ENCODE data around the gene TPP1.

DNA sequence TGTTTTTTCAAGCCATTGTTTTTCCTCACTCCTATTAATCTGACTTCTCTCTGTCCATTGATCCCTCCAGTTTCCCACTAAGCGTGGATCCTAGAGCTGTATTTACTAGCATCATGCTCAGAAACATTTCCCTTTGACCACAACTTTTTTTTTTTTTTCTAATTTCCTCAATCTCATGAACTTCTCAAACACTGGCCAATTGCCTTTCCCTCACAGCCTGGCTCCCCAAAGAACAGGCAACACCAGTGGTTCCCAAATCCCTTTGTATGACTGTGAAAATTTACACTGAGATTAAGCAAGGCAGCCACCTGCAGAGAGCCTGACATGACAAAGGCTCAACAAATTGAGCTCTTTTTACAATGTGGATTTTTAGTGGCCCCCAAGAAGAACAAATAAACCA is 1.4 kb upstream of the TPP1 start:
- TF ChIP-seq, protein P1, sequence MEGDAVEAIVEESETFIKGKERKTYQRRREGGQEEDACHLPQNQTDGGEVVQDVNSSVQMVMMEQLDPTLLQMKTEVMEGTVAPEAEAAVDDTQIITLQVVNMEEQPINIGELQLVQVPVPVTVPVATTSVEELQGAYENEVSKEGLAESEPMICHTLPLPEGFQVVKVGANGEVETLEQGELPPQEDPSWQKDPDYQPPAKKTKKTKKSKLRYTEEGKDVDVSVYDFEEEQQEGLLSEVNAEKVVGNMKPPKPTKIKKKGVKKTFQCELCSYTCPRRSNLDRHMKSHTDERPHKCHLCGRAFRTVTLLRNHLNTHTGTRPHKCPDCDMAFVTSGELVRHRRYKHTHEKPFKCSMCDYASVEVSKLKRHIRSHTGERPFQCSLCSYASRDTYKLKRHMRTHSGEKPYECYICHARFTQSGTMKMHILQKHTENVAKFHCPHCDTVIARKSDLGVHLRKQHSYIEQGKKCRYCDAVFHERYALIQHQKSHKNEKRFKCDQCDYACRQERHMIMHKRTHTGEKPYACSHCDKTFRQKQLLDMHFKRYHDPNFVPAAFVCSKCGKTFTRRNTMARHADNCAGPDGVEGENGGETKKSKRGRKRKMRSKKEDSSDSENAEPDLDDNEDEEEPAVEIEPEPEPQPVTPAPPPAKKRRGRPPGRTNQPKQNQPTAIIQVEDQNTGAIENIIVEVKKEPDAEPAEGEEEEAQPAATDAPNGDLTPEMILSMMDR (conservative IDR thresholded peaks at IDR 0.05 in 1 of 2, IDR thresholded peaks at IDR 0.05 in 1 of 2; ENCODE audit: low read depth in 1 of 2, low read length in 2 of 2), result no peak
- TF ChIP-seq EZH2 (IDR thresholded peaks at IDR 0.05; ENCODE audit: low read length, missing control alignments), result no peak
